Astrocyte of the cerebellum (primary cell): ENCODE data around the gene FAM98A.

Experiments
- DNase-seq: peaks from one replicate; pipeline ENCODE4 v3.0.0-alpha.2; 2011; ENCODE audit warnings: low read depth
- H3K4me3 ChIP-seq: 2 replicates; pipeline ENCODE4 v1.5.1; 2011; ENCODE audit warnings: mild to moderate bottlenecking, low read depth, low read length, moderate library complexity
- CTCF ChIP-seq: IDR thresholded peaks from 2 replicates; pipeline ENCODE4 v1.5.1; 2012; ENCODE audit warnings: low read length, low read depth, moderate library complexity, mild to moderate bottlenecking; ENCODE audit errors: missing control alignments
- in situ Hi-C: cut with HindIII; loops from 2 replicates; pipeline ENCODE4 v1.10.0; 2017; ENCODE audit warnings: low sequenced_read_pairs

Gene FAM98A

DNA sequence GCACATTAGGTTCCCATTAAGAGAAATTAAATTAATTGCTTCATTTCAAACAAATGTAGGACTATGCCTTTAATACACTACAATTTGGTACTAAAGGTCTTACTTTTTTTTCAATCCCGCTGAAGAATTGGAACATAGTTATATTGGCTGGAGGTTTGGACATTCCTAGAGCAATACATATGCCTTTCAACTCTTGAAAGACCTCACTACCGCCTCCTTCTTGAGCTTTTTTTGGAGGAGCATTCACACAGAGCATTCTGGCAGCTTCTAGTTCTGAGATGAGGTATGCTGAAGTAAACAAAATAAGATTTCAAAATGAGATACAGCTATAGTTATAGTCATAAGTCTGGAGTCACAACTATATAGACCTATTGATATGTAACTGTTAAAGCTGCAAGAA lies 10.9 kb downstream of the FAM98A start:
- TF ChIP-seq CTCF = no peak
- in situ Hi-C loops = loop anchor here (25.0 kb wide), 1 partner anchor 551 kb away; no protein-coding TSS in a partner anchor
- no peak for DNase-seq
- H3K4me3 ChIP-seq = no peak overlapping the region

- in situ Hi-C loops = loop anchor here (25.0 kb wide), 1 partner anchor 549 kb away; no protein-coding TSS in a partner anchor
- DNase-seq = no peak
- no peak overlapping the region for H3K4me3 ChIP-seq
- TF ChIP-seq CTCF = no peak
Measured at GRCh38 chr2:33586766-33587165, 12.3 kb downstream of the FAM98A start.

DNA sequence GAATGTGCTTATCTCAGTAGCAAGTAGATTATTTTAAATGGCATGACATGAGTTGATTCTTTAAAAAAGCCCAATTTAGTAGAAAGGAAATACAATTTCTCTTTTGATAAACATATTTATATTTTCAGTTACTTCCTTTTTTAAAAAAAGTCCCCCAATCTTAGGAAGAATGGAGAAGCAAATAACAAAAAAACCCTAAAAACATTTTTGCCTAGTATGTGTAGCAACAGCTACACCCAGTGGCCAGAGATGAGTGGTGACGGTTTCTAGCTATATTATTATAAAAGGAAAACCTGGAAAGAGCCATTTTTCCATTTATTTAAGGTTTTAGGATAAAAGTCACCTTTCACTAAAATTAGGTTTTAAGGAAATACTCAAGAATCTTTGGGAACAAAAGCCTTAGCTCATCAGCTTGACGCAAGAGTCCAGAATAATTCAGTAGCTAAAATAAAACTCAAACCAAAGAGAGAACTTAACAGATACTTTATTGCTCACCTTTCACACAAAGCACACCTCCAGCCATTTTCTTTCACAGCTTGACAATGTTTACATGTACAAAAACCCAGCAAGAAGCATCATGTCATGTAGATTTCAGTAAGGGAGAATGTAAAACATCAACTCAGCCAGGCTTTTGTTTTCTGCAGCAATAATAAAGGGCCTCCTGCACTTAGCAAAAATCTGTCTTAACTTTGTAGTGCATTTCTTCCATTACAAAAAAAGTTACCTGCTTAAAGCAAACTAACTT lies 15.7 kb downstream of the FAM98A start:
- no peak overlapping the region for H3K4me3 ChIP-seq
- peak; percentile 81 for TF ChIP-seq CTCF
- in situ Hi-C loops = loop anchor here (25.0 kb wide), 1 partner anchor 546 kb away; no protein-coding TSS in a partner anchor
- DNase-seq = peak; percentile 33

GRCh38 chr2:33581872-33582271 lies 17.2 kb downstream of the FAM98A start:
- in situ Hi-C loops = loop anchor here (25.0 kb wide), 1 partner anchor 545 kb away; no protein-coding TSS in a partner anchor
- TF ChIP-seq CTCF = no peak
- DNase-seq = no peak

DNA sequence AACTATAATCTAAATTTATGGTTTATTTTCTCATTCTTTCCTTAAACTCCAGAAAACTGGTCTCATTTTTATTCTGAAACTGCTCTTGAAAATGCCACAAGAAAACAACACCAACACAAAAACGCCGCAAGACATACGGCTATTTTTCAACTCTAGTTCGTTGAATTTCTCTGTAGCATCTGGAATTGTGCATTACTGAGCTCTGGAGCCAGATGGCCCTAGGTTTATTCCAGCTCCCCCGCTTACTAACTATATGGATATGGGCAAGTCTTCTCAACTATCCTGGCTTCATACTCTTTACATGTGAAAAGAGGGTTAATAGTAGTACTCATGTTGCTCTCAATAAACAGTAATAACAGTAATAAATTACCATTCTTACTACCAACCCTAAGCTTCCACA lies 19.9 kb downstream of the FAM98A start:
- in situ Hi-C loops = loop anchor here (25.0 kb wide), 1 partner anchor 542 kb away; no protein-coding TSS in a partner anchor
- DNase-seq = no peak

More at GRCh38 chr2:33581872-33582271, 17.2 kb downstream of the FAM98A start:
- no peak overlapping the region for H3K4me3 ChIP-seq

DNA sequence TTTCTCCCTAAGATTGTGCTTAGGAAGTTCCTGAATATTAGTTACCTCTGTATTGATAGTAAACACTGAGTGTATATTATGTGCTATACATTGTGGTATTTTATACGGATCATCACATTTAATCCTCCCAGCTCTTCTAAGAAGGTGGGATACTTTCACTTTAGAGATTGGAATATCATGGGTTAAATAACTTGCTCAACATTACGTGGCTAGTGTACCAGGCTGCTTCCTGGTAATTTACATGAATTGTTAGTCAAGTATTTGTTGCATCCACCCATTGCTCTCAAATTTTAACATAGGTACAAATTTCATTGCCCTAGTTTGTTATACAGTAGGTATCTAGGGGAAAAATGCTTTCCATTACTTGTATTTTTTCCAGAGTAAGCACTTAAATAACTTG lies 21.4 kb downstream of the FAM98A start:
- H3K4me3 ChIP-seq = no peak overlapping the region
- TF ChIP-seq CTCF = no peak

More for the DNA sequence above, 19.9 kb downstream of the FAM98A start:
- no peak for TF ChIP-seq CTCF
- no peak overlapping the region for H3K4me3 ChIP-seq

More for the DNA sequence above, 21.4 kb downstream of the FAM98A start:
- no peak for DNase-seq
- in situ Hi-C loops = loop anchor here (25.0 kb wide), 1 partner anchor 540 kb away; no protein-coding TSS in a partner anchor
